WI38 (cell line): ENCODE results near the gene EXO5.

Source experiments
- H3K4me3 ChIP-seq: 2 replicates; pipeline ENCODE4 v1.5.1; 2011; ENCODE audit warnings: low read depth, mild to moderate bottlenecking, control low read depth, low read length
- TF ChIP-seq, protein P1 (sequence below): IDR thresholded peaks from 2 replicates; pipeline ENCODE4 v1.5.1; 2012; ENCODE audit warnings: low read depth, mild to moderate bottlenecking, control low read depth, low read length

EXO5 gene, protein sequence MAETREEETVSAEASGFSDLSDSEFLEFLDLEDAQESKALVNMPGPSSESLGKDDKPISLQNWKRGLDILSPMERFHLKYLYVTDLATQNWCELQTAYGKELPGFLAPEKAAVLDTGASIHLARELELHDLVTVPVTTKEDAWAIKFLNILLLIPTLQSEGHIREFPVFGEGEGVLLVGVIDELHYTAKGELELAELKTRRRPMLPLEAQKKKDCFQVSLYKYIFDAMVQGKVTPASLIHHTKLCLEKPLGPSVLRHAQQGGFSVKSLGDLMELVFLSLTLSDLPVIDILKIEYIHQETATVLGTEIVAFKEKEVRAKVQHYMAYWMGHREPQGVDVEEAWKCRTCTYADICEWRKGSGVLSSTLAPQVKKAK

DNA sequence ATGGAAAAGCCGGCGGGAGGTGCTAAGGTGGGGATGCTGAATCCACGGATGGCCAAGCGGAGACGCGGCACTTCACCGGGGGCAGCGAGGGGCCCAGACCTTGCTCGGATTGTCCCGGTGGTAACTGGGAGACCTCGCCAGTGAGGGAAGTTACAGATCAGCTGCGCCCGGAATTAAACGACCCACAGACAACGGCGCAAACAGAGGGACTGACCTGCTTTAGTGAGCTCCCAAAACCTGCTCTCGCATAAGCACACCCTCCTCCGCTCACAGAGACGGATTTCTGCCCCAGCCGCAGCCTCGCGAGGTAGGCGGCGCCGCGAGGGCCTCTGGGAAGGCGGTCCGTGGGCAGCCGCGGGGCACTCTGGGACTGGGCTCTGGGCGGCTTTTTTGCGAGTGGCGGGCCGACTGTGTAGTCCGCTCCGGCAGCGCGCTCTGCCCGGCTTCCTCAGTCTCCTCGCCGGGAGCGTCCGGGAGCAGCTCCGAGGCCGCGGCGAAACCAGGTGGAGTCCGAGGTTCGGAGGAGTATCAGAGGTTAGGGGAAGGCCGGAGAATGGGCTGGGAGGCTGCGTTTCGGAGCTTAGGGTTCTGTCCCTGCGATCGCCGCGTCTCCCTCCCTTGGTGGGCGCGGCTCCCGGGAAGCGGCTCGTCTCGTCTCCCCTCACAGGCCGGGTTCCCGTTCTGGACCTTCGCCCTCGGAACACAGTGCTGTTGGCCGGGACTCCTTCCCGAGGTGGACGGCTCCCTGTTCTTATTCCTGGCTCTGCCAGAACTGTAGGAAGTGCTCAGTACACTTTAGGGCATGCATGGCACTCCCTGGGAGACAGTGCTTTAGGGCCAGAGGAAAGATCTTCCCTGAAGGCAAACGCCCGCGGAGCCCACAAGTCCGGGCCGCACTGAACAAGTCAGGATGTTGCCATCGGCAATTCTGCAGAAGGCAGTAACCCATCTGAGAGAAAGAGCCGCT lies at the start of gene EXO5:
EXO5 (plus strand) TSS at position 393 of the 967 bp plus-strand sequence. CDS start 5,778 bp downstream, outside the sequence.
- H3K4me3 ChIP-seq = peak within 1 kb of the TSS; percentile 77
- TF ChIP-seq, protein P1, sequence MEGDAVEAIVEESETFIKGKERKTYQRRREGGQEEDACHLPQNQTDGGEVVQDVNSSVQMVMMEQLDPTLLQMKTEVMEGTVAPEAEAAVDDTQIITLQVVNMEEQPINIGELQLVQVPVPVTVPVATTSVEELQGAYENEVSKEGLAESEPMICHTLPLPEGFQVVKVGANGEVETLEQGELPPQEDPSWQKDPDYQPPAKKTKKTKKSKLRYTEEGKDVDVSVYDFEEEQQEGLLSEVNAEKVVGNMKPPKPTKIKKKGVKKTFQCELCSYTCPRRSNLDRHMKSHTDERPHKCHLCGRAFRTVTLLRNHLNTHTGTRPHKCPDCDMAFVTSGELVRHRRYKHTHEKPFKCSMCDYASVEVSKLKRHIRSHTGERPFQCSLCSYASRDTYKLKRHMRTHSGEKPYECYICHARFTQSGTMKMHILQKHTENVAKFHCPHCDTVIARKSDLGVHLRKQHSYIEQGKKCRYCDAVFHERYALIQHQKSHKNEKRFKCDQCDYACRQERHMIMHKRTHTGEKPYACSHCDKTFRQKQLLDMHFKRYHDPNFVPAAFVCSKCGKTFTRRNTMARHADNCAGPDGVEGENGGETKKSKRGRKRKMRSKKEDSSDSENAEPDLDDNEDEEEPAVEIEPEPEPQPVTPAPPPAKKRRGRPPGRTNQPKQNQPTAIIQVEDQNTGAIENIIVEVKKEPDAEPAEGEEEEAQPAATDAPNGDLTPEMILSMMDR = no peak

DNA sequence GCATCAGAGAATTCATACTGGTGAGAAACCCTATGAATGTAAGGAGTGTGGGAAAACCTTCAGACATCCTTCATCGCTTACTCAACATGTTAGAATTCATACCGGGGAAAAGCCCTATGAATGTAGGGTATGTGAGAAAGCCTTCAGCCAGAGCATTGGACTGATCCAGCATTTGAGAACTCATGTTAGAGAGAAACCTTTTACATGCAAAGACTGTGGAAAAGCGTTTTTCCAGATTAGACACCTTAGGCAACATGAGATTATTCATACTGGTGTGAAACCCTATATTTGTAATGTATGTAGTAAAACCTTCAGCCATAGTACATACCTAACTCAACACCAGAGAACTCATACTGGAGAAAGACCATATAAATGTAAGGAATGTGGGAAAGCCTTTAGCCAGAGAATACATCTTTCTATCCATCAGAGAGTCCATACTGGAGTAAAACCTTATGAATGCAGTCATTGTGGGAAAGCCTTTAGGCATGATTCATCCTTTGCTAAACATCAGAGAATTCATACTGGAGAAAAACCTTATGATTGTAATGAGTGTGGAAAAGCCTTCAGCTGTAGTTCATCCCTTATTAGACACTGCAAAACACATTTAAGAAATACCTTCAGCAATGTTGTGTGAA lies 45.5 kb upstream of the EXO5 start:
- TF ChIP-seq, protein P1 = no peak
- no peak overlapping the region for H3K4me3 ChIP-seq

DNA sequence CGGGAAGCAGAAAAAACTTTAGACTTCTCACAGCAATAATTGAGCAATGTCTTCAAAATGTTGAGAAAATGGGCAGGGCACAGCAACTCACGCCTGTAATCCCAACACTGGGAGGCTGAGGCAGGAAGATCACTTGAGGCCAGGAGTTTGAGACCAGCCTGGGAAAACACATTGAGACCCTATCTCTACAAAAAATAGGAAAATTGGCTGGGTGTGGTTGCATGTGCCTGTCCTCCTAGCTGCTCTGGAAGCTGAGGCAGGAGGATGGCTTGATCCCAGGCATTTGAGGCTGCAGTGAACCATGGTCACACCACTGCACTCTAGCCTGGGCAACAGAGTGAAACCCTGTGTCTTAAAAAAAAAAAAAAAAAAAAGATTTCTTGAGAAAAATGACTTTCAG lies 39.2 kb upstream of the EXO5 start:
- no peak overlapping the region for H3K4me3 ChIP-seq
- TF ChIP-seq, protein P1 = no peak

DNA sequence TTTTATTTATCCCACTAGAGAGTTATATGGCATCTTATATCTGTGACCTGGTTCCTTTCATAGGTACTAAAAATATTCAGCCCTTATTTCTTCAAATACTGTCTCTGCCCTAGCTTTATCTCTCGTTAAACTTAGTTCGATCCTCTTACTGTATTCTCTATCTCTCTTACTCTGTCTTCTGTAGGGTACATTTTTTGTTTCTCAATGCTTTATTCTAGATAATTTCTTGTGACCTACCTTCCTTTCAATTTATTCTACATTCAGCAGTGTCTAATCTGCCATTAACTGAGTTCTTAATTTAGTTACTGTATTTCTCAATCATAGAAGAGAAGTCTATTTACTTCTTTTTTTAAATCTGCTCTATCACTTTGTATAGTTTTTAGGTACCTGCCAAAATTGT lies 33.3 kb upstream of the EXO5 start:
- H3K4me3 ChIP-seq = no peak overlapping the region
- TF ChIP-seq, protein P1 = no peak

DNA sequence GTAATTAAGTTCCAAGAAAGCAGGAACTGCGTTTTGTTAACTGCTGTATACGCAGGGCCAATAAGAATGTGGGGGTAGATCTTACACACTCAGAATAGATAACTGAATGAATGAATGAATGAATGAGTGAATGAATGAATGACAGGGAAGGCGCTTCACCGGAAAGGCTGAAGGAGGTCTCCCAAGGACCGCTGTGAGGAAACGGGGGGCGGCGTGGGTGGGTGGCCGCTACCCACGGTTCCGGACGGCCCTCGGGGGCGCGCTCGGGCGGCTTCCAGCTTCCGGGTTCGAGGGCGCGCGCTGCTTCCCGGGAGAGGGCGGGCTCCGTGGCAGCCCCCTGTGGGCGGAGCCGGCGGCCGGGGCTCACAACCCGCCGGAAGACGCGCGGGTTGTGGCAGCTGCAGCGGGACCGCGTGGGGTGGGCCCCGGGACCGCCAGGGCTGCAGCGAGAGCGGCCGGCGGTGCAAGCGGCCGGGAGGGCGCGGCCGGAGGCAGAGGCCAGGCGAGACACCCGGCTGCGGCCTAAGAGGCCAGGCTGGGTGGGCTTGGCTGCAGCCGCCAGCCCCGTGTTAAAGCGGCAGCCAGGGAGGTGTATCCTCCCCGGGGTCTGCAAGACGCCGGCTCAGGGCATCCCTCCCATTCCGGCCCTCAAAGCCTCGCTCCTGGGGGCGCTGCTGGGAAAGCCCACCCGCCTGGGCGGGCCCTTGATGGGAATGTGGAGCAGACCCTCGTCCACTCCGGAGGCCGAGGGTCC lies 31.5 kb upstream of the EXO5 start, which contains the start of gene ZFP69:
ZFP69 (plus strand) TSS at position 367 of the 754 bp plus-strand sequence. CDS start 2,072 bp downstream, outside the sequence.
- peak within 1 kb of the TSS; percentile 77 for H3K4me3 ChIP-seq
- TF ChIP-seq, protein P1 = no peak

DNA sequence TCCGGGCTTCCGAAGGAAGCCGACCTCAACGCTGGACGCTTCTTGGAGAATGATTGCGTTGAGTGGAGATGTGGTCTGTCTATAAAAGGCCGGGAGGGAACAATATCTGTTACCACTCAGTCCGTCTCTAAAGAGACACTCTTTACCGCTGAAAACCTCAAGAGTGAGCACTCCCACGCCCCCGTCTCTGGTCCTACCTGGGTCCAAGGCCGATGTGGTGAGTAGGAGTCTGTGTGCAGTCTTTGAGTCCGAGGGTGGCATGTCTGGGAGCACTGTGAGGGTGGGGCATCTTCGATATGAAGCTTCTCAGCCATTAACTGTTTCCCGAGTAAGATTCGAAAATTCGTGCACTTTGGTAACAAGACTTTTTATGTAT lies 30.9 kb upstream of the EXO5 start:
- peak overlapping the region; percentile 77 for H3K4me3 ChIP-seq
- TF ChIP-seq, protein P1 = no peak
